ENCODE measurements around the gene FXYD7.

DNA sequence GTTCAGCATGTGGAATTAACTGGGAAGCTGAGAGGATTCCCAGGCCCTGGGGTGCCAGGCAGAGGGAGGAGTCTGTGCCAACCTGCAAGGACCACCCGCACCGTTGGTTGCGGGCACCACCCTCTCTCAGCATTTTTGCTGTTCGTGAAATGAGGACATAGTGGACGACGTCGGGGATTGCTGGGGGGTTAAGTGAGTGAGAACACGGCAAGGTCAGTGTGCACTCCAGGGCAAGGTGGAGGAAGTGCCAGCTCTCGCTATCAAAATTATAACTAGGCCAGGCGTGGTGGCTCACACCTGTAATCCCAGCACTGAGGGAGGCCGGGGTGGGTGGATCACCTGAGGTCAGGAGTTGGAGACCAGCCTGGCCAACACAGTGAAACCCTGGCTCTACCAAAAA is 25.3 kb upstream of the FXYD7 start:
- TF ChIP-seq, protein P1, sequence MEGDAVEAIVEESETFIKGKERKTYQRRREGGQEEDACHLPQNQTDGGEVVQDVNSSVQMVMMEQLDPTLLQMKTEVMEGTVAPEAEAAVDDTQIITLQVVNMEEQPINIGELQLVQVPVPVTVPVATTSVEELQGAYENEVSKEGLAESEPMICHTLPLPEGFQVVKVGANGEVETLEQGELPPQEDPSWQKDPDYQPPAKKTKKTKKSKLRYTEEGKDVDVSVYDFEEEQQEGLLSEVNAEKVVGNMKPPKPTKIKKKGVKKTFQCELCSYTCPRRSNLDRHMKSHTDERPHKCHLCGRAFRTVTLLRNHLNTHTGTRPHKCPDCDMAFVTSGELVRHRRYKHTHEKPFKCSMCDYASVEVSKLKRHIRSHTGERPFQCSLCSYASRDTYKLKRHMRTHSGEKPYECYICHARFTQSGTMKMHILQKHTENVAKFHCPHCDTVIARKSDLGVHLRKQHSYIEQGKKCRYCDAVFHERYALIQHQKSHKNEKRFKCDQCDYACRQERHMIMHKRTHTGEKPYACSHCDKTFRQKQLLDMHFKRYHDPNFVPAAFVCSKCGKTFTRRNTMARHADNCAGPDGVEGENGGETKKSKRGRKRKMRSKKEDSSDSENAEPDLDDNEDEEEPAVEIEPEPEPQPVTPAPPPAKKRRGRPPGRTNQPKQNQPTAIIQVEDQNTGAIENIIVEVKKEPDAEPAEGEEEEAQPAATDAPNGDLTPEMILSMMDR (IDR thresholded peaks at IDR 0.05; ENCODE audit: insufficient read depth, low read length): no peak
- TF ChIP-seq POLR2AphosphoS5 (IDR thresholded peaks at IDR 0.05; ENCODE audit: low read depth) (no peak), GABPA (IDR thresholded peaks at IDR 0.05; ENCODE audit: low read depth) (no peak)
- TF ChIP-seq, protein P2, sequence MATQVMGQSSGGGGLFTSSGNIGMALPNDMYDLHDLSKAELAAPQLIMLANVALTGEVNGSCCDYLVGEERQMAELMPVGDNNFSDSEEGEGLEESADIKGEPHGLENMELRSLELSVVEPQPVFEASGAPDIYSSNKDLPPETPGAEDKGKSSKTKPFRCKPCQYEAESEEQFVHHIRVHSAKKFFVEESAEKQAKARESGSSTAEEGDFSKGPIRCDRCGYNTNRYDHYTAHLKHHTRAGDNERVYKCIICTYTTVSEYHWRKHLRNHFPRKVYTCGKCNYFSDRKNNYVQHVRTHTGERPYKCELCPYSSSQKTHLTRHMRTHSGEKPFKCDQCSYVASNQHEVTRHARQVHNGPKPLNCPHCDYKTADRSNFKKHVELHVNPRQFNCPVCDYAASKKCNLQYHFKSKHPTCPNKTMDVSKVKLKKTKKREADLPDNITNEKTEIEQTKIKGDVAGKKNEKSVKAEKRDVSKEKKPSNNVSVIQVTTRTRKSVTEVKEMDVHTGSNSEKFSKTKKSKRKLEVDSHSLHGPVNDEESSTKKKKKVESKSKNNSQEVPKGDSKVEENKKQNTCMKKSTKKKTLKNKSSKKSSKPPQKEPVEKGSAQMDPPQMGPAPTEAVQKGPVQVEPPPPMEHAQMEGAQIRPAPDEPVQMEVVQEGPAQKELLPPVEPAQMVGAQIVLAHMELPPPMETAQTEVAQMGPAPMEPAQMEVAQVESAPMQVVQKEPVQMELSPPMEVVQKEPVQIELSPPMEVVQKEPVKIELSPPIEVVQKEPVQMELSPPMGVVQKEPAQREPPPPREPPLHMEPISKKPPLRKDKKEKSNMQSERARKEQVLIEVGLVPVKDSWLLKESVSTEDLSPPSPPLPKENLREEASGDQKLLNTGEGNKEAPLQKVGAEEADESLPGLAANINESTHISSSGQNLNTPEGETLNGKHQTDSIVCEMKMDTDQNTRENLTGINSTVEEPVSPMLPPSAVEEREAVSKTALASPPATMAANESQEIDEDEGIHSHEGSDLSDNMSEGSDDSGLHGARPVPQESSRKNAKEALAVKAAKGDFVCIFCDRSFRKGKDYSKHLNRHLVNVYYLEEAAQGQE (IDR thresholded peaks at IDR 0.05; ENCODE audit: insufficient replicate concordance, low read depth): no peak
